Femur (tissue), 1 donor: ENCODE measurements around the gene GABRB1.

Source experiments
- DNase-seq: peaks from one replicate; pipeline ENCODE4 v3.0.0-alpha.2; 2017

Gene GABRB1

DNA sequence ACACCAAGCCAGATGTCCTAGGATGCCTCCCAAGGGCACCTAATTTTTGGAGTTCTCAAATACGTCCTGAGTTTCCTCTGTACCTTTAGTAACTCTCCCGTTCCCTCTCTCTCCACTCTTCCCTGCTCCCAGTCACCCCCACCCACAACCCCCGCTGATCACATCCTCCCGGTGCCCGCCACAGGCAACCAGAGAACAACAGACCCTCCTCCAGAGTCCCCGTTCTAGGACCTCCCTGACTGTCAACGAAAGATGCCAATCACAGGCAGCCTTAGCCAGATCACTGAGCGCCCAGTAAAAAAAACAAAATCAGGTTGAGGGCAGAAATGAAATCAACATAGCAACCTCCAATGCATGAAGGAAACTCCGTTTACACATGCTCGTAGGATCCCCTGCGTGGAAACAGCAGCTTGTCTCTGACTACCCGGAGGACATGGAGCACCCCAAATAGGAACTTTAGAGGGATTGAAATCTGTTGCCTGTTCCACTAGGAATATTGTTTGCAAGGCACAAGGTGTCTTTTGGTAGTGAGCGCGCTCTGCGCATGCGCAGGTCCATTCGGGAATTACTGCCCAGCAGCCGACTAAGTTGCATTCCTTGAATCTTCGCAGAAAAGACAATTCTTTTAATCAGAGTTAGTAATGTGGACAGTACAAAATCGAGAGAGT lies at the start of gene GABRB1:
Gene GABRB1 (plus strand): TSS at position 557 of the 668 bp plus-strand sequence.
- peak; percentile 66 for DNase-seq

DNA sequence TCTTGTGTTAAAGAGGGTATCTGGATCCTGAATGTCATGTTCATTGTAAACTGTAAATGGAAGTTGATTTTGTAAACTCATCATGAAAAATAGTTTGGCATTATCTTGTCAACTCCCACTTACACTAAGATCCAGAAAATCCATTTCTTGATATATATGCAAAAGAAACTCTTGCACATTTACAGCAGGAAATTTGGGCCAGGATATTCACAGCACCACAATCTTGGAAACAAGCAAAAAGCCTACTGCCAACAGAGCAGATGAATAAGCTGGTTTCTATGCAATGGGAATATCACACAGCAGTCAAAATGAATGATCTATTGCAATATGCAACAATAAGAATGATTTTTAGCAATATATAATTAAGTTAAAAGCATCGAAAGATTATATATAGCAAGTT lies 46.6 kb upstream of the GABRB1 start:
- DNase-seq: no peak

DNA sequence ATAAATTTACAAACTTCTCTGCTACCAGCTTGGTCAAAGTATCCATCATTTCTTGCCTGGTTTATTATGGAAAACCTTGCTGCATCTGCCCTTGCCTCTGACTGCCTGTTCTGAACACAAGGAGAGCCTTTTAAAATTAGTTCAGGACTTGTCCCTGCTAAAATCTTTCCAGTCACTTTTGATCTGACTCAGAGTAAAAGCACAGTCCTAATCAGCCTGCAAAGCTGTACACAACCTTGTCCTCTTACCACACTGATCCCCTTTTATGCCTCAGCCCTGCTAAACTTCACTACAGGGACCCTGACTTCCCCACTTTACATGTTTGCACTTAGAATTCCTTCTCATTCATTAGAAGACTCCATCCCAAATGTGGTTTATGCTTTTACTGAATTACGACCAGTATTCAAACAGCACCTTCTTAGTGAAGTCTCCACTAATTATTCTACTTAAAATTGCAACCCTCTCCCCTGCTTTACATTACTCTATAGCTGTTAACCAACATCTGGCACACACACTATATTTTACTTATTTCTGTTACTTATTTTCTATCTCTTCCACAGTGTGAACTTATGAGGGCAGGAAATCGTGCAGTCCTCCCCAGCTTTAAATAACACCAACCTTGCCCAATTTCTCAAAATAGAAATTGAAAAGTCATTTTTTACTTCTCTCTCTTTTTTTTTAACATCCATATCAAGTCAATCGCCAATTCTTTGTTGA lies 44.3 kb upstream of the GABRB1 start:
- no peak for DNase-seq

- no peak for DNase-seq
Measured at GRCh38 chr4:46992338-46992737, 39.0 kb upstream of the GABRB1 start.

GRCh38 chr4:46993075-46994006 lies 38.0 kb upstream of the GABRB1 start, which contains the start of gene GABRA4:
TSS of gene GABRA4 (minus strand) at chr4:46993581. CDS start at chr4:46993424, 157 bp downstream.
- DNase-seq: peak; percentile 28

DNA sequence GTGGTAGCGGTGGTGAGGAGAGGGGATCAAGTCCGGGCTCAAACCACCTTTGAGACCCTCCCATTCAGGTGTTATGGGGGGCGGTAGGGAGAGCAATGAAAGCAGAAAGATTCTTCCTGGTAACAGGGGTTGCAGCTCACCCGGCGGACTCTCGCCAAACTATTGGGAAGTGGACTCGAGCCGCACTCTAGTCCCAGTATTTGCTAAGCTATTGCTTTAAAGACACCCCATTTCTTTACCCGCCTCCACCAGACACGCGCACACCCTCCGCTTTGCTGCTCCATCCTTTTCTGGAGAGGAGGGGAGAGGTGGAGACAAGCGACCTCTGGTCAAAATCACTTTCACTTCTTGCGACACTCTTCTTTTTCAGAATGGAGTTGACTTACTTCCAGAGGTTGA lies 37.4 kb upstream of the GABRB1 start:
- no peak for DNase-seq

DNA sequence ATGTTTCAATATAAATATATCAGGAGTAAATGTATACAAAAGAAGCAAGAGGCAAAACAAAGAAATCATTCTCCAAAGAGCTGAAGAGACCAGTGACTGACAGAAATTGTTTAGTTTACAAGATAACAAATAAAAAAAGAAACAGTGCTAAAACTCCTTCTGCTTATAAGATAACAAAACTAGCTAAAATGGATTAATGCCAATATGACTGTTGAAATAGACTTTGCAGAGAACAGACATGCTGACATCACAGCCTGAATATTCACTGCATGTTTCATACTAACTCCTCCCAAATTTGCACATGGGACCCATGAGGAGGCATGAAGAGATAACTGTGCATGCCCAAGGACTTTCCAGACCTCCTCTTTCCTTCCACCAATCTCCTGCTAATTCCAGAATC lies 31.8 kb upstream of the GABRB1 start:
- DNase-seq: no peak

- no peak for DNase-seq
Measured at GRCh38 chr4:47000406-47000805, 31.0 kb upstream of the GABRB1 start.

GRCh38 chr4:47002580-47002979 lies 28.8 kb upstream of the GABRB1 start:
- no peak for DNase-seq

DNA sequence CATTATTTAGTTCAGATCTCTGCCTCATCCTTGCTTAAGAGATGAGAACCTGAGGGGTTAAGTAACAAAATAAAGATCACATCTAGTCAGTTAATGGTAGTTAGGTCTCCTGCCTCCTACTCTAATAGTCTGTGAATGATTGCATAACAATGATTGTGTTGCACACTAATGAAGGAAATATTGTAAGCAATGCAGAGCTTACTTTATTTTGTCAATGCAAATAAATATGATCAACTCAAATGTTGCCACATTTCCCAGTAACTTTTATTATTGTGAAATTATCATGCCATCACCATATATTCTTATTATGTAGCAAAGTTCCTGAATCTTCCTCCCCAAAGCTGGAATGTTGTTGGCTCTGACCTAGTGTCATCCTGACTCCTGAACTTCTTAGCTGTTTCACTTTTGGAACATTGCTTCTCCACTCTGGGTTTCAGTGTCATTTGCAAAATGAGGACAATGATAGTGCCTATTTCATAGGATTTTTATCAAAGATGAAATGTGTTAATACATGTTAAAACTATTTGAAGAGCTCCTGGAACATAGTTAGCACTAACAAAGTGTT lies 20.9 kb upstream of the GABRB1 start:
- no peak for DNase-seq

DNA sequence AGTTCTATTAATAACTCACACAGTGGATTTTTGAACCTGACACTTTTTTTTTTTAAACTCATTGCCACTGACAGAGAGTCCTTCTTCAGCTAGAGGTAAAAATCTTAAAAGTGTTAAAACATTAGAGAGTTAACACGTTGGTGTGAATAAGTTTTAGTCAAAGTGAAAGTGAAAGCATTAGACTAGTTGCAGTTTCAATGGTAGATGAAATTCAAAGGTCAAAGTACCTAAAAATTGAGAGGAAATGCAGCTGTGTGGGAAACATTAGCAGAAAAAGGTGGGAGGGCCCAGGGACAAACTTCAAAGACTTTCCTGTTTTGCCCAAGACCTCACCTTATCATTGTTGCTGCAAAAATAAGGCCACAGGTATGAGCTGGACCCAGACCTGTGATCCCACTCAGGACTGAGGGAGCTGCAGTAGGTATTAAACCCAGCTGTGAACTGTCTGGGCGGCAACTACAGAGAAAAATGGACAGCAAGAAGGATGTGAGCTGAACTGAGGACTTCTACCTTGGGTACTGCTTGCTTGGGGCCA lies 20.4 kb upstream of the GABRB1 start:
- no peak for DNase-seq

DNA sequence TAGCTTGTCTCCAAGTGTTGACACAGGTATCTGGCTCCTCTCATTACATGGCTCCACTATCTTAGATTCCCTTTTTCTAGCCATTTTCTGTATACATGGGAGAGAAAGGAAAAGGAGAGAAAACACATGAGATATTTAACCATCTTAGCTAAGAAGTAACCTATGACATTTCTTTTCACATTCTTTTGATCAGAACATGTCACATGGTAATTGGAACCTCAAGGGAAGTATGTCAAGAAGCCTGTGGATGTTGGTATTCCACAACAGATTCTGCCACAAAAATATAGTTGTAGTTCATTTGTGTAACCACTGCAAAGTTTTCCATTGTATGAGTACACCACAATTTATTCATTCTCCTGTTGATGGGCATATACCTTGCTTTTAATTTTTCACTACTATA lies 18.7 kb upstream of the GABRB1 start:
- no peak for DNase-seq

DNA sequence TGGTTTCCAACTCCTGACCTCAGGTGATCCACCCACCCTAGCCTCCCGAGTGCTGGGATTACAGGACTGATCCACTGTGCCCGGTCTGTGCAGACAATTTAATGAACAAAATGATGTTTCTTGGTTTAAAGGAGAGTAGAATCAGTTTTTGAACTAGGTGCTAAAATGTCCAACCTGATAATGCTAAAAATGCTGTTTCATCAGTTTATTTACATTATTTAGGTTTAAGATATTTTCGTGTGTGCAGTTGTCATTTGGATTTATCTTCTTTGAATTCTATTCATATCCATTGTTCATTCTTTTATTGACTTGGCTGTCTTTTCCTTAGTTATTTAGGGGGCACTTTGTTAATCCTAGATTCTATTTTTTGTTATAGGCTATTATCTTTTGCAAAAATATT lies 18.0 kb upstream of the GABRB1 start:
- no peak for DNase-seq

DNA sequence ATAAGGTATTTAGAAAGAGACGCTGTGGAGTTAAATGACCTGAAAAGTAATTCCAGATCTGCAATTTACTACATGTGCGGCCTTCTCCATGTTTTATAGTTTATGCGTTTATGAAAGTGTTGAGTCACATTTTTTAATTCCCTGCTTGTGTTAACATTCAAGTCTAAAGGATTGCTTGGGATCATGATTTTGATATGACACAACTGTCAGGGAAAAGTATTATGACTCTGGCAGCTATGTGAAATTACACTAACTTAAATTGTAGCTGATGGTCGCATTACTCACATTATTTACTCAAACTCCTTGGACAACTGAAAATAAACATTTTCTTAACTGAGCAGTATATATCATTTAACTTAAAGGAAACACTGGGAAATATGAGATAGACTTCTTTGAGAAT lies 14.3 kb upstream of the GABRB1 start:
- DNase-seq: no peak

DNA sequence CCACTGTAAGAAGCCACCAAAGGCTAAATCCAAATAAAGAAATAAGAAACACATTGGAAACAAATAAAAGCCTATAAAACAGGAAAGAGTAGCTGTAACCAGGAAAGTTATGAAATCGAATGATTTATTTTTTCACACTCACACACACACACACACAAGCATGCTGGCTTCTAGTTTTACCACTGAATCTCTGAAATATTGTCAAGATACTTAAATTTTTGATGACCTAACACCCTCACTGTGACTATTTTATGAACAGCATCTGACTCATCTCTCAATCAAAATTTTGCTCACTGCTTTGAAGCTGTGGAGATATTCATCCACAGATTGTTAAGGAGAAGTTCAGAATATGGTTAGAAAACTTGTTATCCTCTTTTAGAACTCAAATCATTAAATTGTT lies 13.9 kb upstream of the GABRB1 start:
- DNase-seq: no peak

DNA sequence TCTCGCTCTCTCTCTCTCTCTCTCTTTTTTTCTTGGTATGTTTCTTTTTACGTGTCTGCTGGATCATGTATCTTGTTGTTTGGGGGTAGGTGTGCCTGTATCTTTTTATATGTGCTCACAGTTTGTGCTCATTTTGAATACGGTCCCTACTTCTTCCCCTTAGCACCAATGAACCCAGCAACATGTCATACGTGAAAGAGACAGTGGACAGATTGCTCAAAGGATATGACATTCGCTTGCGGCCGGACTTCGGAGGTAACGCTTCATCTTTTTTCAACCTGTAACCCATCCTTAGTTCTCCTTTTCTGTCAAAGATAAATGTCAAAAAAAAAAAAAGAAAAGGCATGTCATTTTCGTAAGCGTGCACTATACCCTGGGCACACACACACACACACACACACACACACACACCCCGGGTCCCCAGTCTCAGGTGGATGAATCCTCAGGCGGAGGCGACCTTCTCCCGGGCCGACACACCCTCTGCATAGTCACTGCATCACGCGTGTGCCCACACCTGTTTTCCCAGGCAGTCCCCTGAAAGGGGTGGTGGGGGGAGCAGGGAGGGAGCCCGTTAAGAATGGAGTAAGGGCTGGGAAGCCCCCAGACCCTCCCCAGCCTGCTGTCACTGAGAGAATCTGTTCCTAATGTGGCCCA lies 511 bp downstream of the GABRB1 start:
- DNase-seq: no peak

GRCh38 chr4:47032405-47033106 lies 1.2 kb downstream of the GABRB1 start:
- DNase-seq: peak; percentile 74

DNA sequence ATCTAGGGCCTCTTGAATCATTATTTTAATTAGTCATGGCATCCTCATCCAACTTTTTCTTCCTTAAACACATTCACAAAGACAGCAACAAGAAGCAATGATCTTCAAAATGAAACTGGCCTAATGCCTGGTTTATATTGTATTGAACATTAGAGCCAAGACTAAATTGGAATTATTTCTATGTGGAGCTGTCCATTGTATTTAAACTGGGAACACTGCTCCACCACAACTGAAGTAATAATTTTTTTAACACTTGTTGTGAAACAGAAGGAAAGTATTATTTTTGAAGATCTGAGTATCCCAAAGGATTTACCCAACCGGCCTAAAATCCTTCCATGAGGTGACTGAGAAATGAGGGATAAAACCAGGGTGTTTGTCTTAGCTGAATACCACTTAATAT lies 6.9 kb downstream of the GABRB1 start:
- DNase-seq: no peak

DNA sequence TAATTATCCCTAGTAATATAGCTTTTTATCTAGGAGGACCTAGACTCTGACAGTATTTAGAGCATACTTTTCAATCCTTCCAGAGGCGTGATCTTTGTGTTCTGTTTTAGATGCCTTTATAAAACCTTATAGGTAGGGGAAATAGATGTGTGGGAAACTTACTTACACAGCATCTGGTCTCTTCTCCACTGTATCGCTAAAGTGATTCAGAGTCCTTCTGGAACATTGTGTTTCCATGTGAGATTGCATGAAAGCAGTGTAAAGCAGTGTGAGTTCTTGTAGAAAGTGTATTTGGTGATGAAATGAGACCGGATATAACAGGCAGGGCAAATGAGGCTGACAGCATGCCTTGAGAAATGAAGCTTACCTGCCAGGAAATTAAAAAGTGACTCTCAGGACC lies 9.5 kb downstream of the GABRB1 start:
- no peak for DNase-seq

- DNase-seq: no peak
Measured at GRCh38 chr4:47043821-47044220, 12.5 kb downstream of the GABRB1 start.

DNA sequence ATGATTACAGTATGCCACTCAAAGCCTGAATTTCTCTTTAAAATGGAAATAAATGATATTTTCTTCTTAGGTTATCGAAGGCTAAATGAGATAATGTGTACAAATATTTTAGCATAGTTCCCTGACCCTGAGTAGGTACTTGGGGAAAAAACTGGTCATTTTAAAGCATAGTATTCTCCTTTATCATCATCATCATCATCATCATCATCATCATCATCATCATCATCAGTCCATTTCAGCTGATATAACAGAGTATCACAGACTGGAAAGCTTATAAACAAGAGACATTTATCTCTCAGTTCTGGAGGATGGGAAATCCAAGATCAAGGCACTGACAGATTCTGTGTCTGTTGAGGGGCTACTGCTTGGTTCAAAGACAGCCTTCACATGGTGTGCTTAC lies 13.9 kb downstream of the GABRB1 start:
- no peak for DNase-seq

- no peak for DNase-seq
Measured at GRCh38 chr4:47049347-47049746, 18.0 kb downstream of the GABRB1 start.
